CD4-positive, alpha-beta memory T cell (primary cell): Measurements from ENCODE around the gene UFC1. TPM values are rescaled to one million over a fixed set of nuclear protein-coding genes. Genes with fewer than 3 reads are reported as not detected.
"Not testable (repeated sequence)": the region's sequence is repeated elsewhere in the genome, so short reads cannot be mapped to it uniquely, and the experiment has no call there.

Source experiments
- CTCF ChIA-PET: fragments of 350-600 bp; sonication (Branson Sonifier 250); formaldehyde crosslinking; loops from one replicate; lab custom pipeline; 2021; ENCODE audit warnings: inconsistent platforms; ENCODE audit not compliant: partially characterized antibody; lab: Charles Lee
- POLR2A ChIA-PET: fragments of 350-600 bp; sonication (Branson Sonifier 250); formaldehyde crosslinking; loops from one replicate; lab custom pipeline; 2021; ENCODE audit not compliant: partially characterized antibody; lab: Charles Lee
- DNase-seq, 5 donors: peaks; one replicate each; pipeline versions ENCODE4 v3.0.0 to v3.0.0-alpha.2; 2020 to 2022; ENCODE audit warnings: mixed read lengths in 1 of 5
- H3K27ac ChIP-seq: one replicate; pipeline ENCODE4 v1.7.0; 2013; ENCODE audit warnings: low read depth, low read length
- H3K27me3 ChIP-seq: 2 replicates; pipeline ENCODE4 v1.7.0; 2013; ENCODE audit warnings: mild to moderate bottlenecking, low read length, moderate library complexity; ENCODE audit not compliant: insufficient read depth
- H3K36me3 ChIP-seq: 2 replicates; pipeline ENCODE4 v1.7.0; 2013; ENCODE audit warnings: mild to moderate bottlenecking, low read length, moderate library complexity; ENCODE audit not compliant: insufficient read depth
- H3K4me1 ChIP-seq: 2 replicates; pipeline ENCODE4 v1.7.0; 2013; ENCODE audit warnings: mild to moderate bottlenecking, low read length, moderate library complexity; ENCODE audit not compliant: insufficient read depth
- H3K4me3 ChIP-seq, 2 donors: one replicate each; pipeline ENCODE4 v1.7.0; 2013; ENCODE audit warnings: low read length in 2 of 2, mild to moderate bottlenecking in 1 of 2
- H3K9me3 ChIP-seq, 2 donors: one replicate each; pipeline ENCODE4 v1.7.0; 2013; ENCODE audit warnings: low read length in 2 of 2, control low read depth in 1 of 2; ENCODE audit not compliant: control insufficient read depth in 1 of 2
- H3K27ac Mint-ChIP-seq, 7 donors: one replicate each; pipeline ENCODE4 v1.8.0; 2020 to 2021; ENCODE audit warnings: mixed read lengths in 7 of 7, mild to moderate bottlenecking in 6 of 7, inconsistent platforms in 3 of 7, moderate library complexity in 3 of 7
- H3K27me3 Mint-ChIP-seq, 2 donors: one replicate each; pipeline ENCODE4 v1.8.0; 2020 to 2021; ENCODE audit warnings: mixed read lengths in 2 of 2
- H3K36me3 Mint-ChIP-seq, 2 donors: one replicate each; pipeline ENCODE4 v1.8.0; 2020 to 2021; ENCODE audit warnings: mixed read lengths in 2 of 2, inconsistent platforms in 1 of 2, mild to moderate bottlenecking in 1 of 2
- H3K4me1 Mint-ChIP-seq, 4 donors: one replicate each; pipeline ENCODE4 v1.8.0; 2020 to 2021; ENCODE audit warnings: mixed read lengths in 4 of 4, mild to moderate bottlenecking in 1 of 4
- H3K4me3 Mint-ChIP-seq, 8 donors: one replicate each; pipeline ENCODE4 v1.8.0; 2020 to 2021; ENCODE audit warnings: mixed read lengths in 8 of 8, mild to moderate bottlenecking in 7 of 8, moderate library complexity in 6 of 8, inconsistent platforms in 3 of 8
- H3K9me3 Mint-ChIP-seq, 8 donors: one replicate each; pipeline ENCODE4 v1.8.0; 2020 to 2021; ENCODE audit warnings: mixed read lengths in 8 of 8, mild to moderate bottlenecking in 5 of 8, inconsistent platforms in 3 of 8, moderate library complexity in 1 of 8
- intact Hi-C: fragments of 100-400 bp; cut with micrococcal nuclease; formaldehyde crosslinking; loops from one replicate; pipeline ENCODE4 v1.15.1; 2023
- polyA plus RNA-seq, 2 donors: library from polyadenylated mRNA; unstranded; fragments of 300-500 nt; fragmentation: Illumina TruSeq; gene quantifications; one replicate each; pipeline ENCODE4 v1.2.3, GENCODE V29; 2021
- total RNA-seq, 2 experiments: library from RNA; stranded (reverse); gene quantifications; one replicate each; pipeline ENCODE4 v1.2.3, GENCODE V29; 2021

Gene UFC1
- total and polyA plus RNA-seq, 4 experiments from 2014 or later, result 87.2 to 176 (median 117) TPM

- Histone ChIP-seq H3K9me3 (no peaks in the 10 kb centered on the region), H3K36me3 (peaks cover 2% of the 10 kb centered on the region), H3K4me1 (peaks cover 71% of the 10 kb centered on the region), H3K27ac (no peak overlapping the region), H3K27me3 (no peaks in the 10 kb centered on the region), H3K4me3 (no peak overlapping the region)
- Mint-ChIP-seq H3K4me1 (peaks cover 45 to 83% (median 64%) of the 10 kb centered on the region in 4 donors), H3K9me3 (no peaks in the 10 kb centered on the region), H3K27ac (peak overlapping the region in 4 of 7 donors; percentile 59 to 69 (median 65)), H3K4me3 (peak overlapping the region in 4 of 8 donors; percentile 25 to 62 (median 50)), H3K27me3 (no peaks in the 10 kb centered on the region), H3K36me3 (peaks cover 4 to 40% of the 10 kb centered on the region in 2 donors)
- CTCF ChIA-PET, result no interaction called here
- POLR2A ChIA-PET, result interaction anchor here (1.0 to 4.3 kb wide), 3 partner anchors 17 to 46 kb away, joined by 3 to 47 read pairs (median 24); partner anchors contain the start of genes ARHGAP30, DEDD and KLHDC9
- intact Hi-C loops, result no loop called here
- DNase-seq, result no peak
These were observed 38.6 kb upstream of the UFC1 start for GRCh38 chr1:161115132-161115711.

- H3K27me3 ChIP-seq, DNase-seq, H3K27me3 Mint-ChIP-seq, H3K9me3 Mint-ChIP-seq, intact Hi-C loops, H3K4me3 ChIP-seq, H3K36me3 ChIP-seq, H3K9me3 ChIP-seq, H3K27ac ChIP-seq: not testable (repeated sequence)
- Mint-ChIP-seq H3K4me3 (peak overlapping the region; percentile 33 to 98 (median 94)), H3K4me1 (peaks cover 46 to 85% (median 65%) of the 10 kb centered on the region in 4 donors), H3K36me3 (peaks cover 4 to 44% of the 10 kb centered on the region in 2 donors), H3K27ac (peak overlapping the region in 2 of 7 donors; percentile 64 to 69)
- POLR2A ChIA-PET, result interaction anchor here (0.6 to 4.3 kb wide), 7 partner anchors 11 to 664 kb away, joined by 3 to 47 read pairs (median 4); partner anchors contain the start of genes ARHGAP30, DEDD, KLHDC9 and TSTD1
- CTCF ChIA-PET, result interaction anchor here (1.6 to 2.1 kb wide), 2 partner anchors 22 to 124 kb away, joined by 4 to 5 read pairs; no protein-coding TSS in a partner anchor
- H3K4me1 ChIP-seq, result peaks cover 72% of the 10 kb centered on the region
These were observed 37.8 kb upstream of the UFC1 start for GRCh38 chr1:161115961-161116360.

DNA sequence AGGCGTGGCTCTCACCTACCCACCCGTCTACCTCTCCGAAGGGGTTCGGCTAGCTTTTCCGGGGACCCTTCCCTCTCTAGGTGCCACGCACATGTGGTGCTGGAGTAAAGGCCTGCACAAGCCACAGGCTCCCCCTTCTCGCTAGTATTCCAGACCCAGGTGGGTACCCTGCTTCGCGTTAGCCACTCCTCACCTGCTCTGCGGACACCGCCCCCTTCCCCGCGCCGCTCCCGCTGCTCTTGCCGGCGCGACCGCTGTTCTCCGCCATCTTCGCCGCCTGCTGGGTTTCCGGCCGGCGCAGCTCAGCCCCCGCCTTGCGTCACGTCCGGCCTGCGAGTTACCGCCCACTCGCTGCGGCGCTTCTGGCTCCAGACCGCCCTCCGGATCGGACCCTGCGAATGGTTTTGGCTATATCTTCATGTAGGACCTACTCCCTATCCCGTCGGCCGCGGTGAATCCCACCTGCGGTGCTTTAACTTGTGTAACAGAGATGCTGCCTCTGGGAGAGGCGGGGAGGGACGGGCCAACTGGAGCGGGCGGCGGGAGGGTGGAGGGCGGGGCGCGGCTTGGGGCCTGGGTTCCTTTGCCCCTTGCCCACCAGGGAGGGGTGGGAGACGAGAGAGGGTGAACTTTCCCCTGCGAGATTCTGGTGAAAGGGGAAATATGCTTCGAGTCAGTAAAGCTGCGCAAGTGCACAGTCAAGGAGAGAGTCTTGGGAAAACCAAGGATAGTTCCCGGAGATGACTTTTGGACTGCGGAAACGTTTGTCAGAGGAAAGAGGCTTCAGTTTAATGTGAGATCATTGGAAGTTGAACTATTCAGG is 35.8 kb upstream of the UFC1 start, which contains the start of the genes NIT1 and PFDN2:
Gene NIT1 (plus strand): TSS at position 347 of the 823 bp plus-strand sequence. CDS start 72 bp downstream, at position 419.
Gene PFDN2 (minus strand): TSS at position 279 of the 823 bp plus-strand sequence. CDS start 11 bp downstream, at position 268.
- Mint-ChIP-seq H3K36me3 (peaks cover 21 to 57% of the 10 kb centered on the region in 2 donors), H3K4me3 (peak within 1 kb of the TSS; percentile 94 to 98 (median 96)), H3K9me3 (no peaks in the 10 kb centered on the region), H3K27ac (peak within 1 kb of the TSS; percentile 94 to 99 (median 98)), H3K4me1 (peaks cover 36 to 79% (median 61%) of the 10 kb centered on the region in 4 donors), H3K27me3 (no peaks in the 10 kb centered on the region)
- Histone ChIP-seq H3K9me3 (no peaks in the 10 kb centered on the region), H3K4me1 (peaks cover 64% of the 10 kb centered on the region), H3K36me3 (peaks cover 29% of the 10 kb centered on the region), H3K4me3 (peak within 1 kb of the TSS; percentile 32 to 95), H3K27ac (peak within 1 kb of the TSS; percentile 94), H3K27me3 (no peaks in the 10 kb centered on the region)
- ChIA-PET POLR2A (interaction anchor here (0.6 to 4.3 kb wide), 18 partner anchors 12 to 281 kb away, joined by 3 to 47 read pairs (median 6); partner anchors contain the start of genes ARHGAP30, DEDD, KLHDC9 and NDUFS2), CTCF (interaction anchor here (0.6 to 2.1 kb wide), 9 partner anchors 19 to 108 kb away, joined by 3 to 7 read pairs (median 3); partner anchors contain the start of genes KLHDC9, TOMM40L and TSTD1)
- peak; percentile 83 to 87 (median 86) for DNase-seq
- intact Hi-C loops, result loop anchor here (1.0 to 2.0 kb wide), 4 partner anchors 14 to 77 kb away; partner anchors contain the start of genes ARHGAP30 and DEDD

GRCh38 chr1:161119092-161119903 is 34.5 kb upstream of the UFC1 start:
- H3K9me3 Mint-ChIP-seq, result no peaks in the 10 kb centered on the region
- Histone ChIP-seq H3K27me3 (no peaks in the 10 kb centered on the region), H3K4me1 (peaks cover 51% of the 10 kb centered on the region), H3K4me3 (peak overlapping the region; percentile 32 to 95), H3K27ac (peak overlapping the region; percentile 94), H3K9me3 (no peaks in the 10 kb centered on the region), H3K36me3 (peaks cover 40% of the 10 kb centered on the region)
- H3K4me3 Mint-ChIP-seq, result peak overlapping the region; percentile 87 to 98 (median 96)
- ChIA-PET CTCF (no interaction called here), POLR2A (interaction anchor here (0.9 to 4.3 kb wide), 6 partner anchors 13 to 109 kb away, joined by 3 to 47 read pairs (median 12); partner anchors contain the start of genes ARHGAP30, DEDD, TOMM40L and TSTD1)
- H3K36me3 Mint-ChIP-seq, result peaks cover 21 to 62% of the 10 kb centered on the region in 2 donors
- H3K27ac Mint-ChIP-seq, result peak overlapping the region; percentile 94 to 99 (median 98)
- intact Hi-C loops, result loop anchor here (2.0 kb wide), 1 partner anchor 50 kb away; the partner anchor contains the start of gene ARHGAP30
- H3K4me1 Mint-ChIP-seq, result peaks cover 26 to 66% (median 48%) of the 10 kb centered on the region in 4 donors
- no peaks in the 10 kb centered on the region for H3K27me3 Mint-ChIP-seq
- peak; percentile 64 to 90 (median 72) for DNase-seq

- Histone ChIP-seq H3K27ac (peak overlapping the region; percentile 94), H3K4me1 (peaks cover 33% of the 10 kb centered on the region), H3K9me3 (no peaks in the 10 kb centered on the region), H3K27me3 (no peaks in the 10 kb centered on the region), H3K4me3 (no peak overlapping the region), H3K36me3 (peaks cover 52% of the 10 kb centered on the region)
- CTCF ChIA-PET, result interaction anchor here (0.7 to 1.6 kb wide), 6 partner anchors 16 to 124 kb away, joined by 3 to 4 read pairs (median 4); no protein-coding TSS in a partner anchor
- intact Hi-C loops, result no loop called here
- DNase-seq, result no peak
- POLR2A ChIA-PET, result interaction anchor here (1.1 to 1.6 kb wide), 5 partner anchors 10 to 75 kb away, joined by 3 to 6 read pairs (median 5); partner anchors contain the start of genes DEDD and USF1
- no peaks in the 10 kb centered on the region for H3K9me3 Mint-ChIP-seq
- H3K36me3 Mint-ChIP-seq, result peaks cover 24 to 70% of the 10 kb centered on the region in 2 donors
- no peaks in the 10 kb centered on the region for H3K27me3 Mint-ChIP-seq
- peak overlapping the region in 6 of 7 donors; percentile 29 to 67 (median 56) for H3K27ac Mint-ChIP-seq
- peaks cover 26 to 53% (median 35%) of the 10 kb centered on the region in 4 donors for H3K4me1 Mint-ChIP-seq
- no peak overlapping the region for H3K4me3 Mint-ChIP-seq
These were observed 32.6 kb upstream of the UFC1 start for GRCh38 chr1:161121042-161121650.
